GM10266 (cell line): ENCODE data around the gene GRAMD2B.

Source experiments
- DNase-seq: peaks from one replicate; pipeline ENCODE4 v3.0.0; 2012; ENCODE audit errors: extremely low spot score
- TF ChIP-seq, protein P1 (sequence below): IDR thresholded peaks from 2 replicates; pipeline ENCODE4 v1.5.1; 2012; ENCODE audit warnings: mild to moderate bottlenecking, low read depth; ENCODE audit not compliant: control insufficient read depth, insufficient read depth; ENCODE audit errors: missing control alignments

Gene GRAMD2B

DNA sequence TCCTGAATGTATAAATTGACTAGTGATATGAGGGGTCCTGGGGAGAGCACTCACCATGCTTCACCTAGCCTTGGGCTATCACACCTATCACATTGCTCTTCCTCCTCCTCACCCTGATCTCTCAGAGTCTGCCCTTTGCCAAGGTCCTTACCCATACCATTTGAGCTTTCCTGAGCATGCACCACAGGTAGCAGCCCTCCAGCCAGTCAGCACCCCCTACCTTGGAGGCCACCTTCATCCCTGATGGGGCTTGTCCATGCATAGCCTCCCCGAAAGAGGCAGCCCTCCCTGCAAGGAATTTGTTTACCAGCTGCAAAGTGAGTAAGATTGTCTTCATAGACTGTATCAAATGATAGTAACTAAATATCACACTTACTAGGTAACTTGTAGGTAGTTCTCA lies 88.8 kb downstream of the GRAMD2B start:
- TF ChIP-seq, protein P1, sequence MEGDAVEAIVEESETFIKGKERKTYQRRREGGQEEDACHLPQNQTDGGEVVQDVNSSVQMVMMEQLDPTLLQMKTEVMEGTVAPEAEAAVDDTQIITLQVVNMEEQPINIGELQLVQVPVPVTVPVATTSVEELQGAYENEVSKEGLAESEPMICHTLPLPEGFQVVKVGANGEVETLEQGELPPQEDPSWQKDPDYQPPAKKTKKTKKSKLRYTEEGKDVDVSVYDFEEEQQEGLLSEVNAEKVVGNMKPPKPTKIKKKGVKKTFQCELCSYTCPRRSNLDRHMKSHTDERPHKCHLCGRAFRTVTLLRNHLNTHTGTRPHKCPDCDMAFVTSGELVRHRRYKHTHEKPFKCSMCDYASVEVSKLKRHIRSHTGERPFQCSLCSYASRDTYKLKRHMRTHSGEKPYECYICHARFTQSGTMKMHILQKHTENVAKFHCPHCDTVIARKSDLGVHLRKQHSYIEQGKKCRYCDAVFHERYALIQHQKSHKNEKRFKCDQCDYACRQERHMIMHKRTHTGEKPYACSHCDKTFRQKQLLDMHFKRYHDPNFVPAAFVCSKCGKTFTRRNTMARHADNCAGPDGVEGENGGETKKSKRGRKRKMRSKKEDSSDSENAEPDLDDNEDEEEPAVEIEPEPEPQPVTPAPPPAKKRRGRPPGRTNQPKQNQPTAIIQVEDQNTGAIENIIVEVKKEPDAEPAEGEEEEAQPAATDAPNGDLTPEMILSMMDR: no peak
- no peak for DNase-seq

DNA sequence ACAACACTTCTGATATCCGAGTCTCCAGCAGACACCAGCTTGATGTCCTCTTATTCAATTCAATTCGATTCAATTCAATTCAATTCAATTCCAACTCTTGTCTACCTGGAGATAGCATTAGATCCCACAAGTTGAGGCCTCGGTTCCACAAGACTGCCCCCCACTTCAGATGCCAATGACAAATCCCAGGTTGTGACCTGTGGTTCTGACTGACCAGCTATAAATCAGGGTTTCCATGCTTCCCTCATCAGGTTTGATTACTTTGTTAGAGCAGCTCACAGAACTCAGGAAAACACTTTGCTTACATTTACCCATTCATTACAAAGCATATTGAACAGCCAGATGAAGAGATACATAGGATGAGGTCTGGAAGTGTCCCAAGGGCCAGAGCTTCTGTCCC lies 89.2 kb downstream of the GRAMD2B start:
- no peak for DNase-seq
- TF ChIP-seq, protein P1: no peak

DNA sequence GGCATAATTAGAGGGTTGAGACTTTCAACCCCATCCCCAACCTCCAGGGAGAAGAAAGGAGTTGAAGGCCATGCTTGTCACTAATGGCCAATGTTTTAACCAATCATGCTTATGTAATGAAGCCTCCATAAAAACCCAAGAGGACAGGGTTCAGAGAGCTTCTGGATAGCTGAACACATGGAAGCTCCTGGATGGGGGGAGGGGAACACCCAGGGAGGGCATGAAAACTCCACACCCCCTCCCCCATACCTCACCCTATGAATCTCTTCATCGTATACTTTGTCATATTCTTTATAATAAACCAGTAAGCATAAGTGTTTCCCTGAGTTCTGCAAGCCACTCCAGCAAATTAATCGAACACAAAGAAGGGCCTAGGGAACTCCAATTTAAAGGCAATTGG lies 90.1 kb downstream of the GRAMD2B start:
- TF ChIP-seq, protein P1: no peak
- no peak for DNase-seq

DNA sequence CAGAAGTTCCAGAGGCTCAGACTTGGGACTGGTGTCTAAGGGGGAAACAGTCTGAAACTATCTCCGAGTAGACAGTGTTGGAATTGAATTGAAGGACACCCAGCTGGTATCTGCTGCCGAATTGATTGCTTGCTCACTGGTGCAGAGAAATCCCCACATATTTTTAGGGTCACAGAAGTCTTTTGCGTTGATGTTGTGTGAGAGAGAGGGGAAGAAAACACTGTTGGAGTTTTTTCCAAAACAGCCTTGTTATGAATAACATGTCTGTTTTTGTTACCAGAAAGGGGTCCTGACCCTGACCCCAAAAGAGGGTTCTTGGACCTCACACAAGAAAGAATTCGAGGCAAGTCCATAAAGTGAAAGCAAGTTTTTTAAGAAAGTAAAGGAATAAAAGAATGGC lies 90.5 kb downstream of the GRAMD2B start:
- TF ChIP-seq, protein P1: no peak
- no peak for DNase-seq

DNA sequence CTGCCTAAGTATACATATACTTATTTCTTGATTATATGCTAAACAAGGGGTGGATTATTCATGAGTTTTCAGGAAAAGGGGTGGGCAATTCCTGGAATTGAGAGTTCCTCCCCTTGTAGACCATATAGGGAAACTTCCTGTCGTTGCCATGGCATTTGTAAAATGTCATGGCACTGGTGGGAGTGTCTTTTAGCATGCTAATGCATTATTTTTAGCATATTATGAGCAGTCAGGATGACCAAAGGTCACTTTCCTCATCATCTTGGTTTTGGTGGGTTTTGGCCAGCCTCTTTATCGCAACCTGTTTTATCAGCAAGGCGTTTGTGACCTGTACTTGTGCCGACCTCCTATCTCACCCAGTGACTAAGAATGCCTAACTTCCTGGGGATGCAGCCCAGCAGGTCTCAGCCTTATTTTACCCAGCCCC lies 90.9 kb downstream of the GRAMD2B start:
- TF ChIP-seq, protein P1: no peak
- DNase-seq: no peak

DNA sequence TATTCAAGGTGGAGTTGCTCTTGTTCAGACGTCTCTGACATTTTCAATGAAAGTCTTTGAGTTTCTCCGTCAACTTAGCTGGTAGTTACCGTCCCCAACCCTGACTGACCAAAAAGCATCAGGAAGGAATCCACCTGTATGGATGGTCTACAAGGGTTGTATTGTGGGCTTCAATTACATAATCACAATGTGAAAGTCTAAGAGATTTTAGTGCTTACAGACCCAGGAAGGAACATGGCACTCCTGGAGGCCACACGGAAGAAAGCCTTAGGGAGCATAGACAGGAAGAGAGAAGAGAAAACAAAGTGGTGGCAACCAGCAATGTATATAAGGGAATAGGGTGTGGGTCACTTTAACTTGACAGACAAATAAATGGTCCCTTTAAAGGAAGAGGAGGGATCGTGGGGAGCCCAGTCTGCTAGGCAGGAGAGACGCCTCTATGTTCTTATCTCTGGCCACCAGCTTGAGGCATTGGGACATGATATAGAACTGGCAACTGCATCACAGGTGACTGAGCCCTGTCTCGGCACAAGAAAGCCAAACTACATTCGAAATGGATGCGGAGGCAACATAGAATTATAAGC lies 91.4 kb downstream of the GRAMD2B start:
- DNase-seq: no peak
- TF ChIP-seq, protein P1: no peak

DNA sequence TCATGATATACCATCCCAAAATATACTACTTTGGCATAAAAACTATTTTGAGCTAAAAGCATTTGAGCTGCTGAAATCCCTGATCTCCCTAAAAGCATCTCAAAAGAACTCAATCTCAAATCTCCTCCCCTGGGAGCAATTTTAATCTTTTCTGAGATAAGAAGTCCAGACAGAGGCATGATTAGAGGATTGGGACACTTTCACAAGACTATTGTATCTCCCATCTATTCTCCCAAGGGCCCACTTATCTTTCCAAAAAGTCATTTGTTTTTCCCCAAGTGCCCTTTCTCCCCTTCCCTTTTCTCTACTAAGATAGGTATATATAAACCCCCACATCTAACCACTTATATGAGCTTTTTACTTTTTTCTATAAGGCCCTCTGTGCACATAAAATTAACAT lies 92.1 kb downstream of the GRAMD2B start:
- DNase-seq: no peak
- TF ChIP-seq, protein P1: no peak
